Neuronal stem cell (in vitro differentiated cells): Measurements from ENCODE around the gene PIAS1.

Experiments
- DNase-seq: peaks from one replicate; pipeline ENCODE4 v3.0.0-alpha.2; 2013; ENCODE audit warnings: low spot score
- H2AFZ ChIP-seq: one replicate; pipeline ENCODE4 v1.6.1; 2013; ENCODE audit warnings: mild to moderate bottlenecking, low read length, inconsistent platforms
- H2AK5ac ChIP-seq: 2 replicates; pipeline ENCODE4 v1.6.1; 2013; ENCODE audit warnings: low read depth, mild to moderate bottlenecking, inconsistent platforms, low read length, moderate library complexity, mixed read lengths
- H2BK120ac ChIP-seq: 2 replicates; pipeline ENCODE4 v1.6.1; 2013; ENCODE audit warnings: low read depth, mild to moderate bottlenecking, inconsistent platforms, low read length, moderate library complexity, mixed read lengths
- H2BK12ac ChIP-seq: one replicate; pipeline ENCODE4 v1.6.1; 2013; ENCODE audit warnings: low read length, inconsistent platforms
- H2BK15ac ChIP-seq: 2 replicates; pipeline ENCODE4 v1.6.1; 2013; ENCODE audit warnings: mild to moderate bottlenecking, low read length, inconsistent platforms, mixed read lengths
- H2BK5ac ChIP-seq: one replicate; pipeline ENCODE4 v1.6.1; 2013; ENCODE audit warnings: inconsistent platforms, mild to moderate bottlenecking, low read length, moderate library complexity
- H3K14ac ChIP-seq: one replicate; pipeline ENCODE4 v1.6.1; 2013; ENCODE audit warnings: low read length, inconsistent platforms
- H3K18ac ChIP-seq: 2 replicates; pipeline ENCODE4 v1.6.1; 2013; ENCODE audit warnings: low read length, inconsistent platforms
- H3K23ac ChIP-seq: 2 replicates; pipeline ENCODE4 v1.6.1; 2013; ENCODE audit warnings: low read depth, mild to moderate bottlenecking, mixed read lengths, low read length, inconsistent platforms; ENCODE audit not compliant: poor library complexity
- H3K27ac ChIP-seq: replicated peaks from 3 replicates; pipeline ENCODE4 v1.5.1; 2013; ENCODE audit warnings: low read length, inconsistent platforms
- H3K27me3 ChIP-seq, 3 experiments: 2 replicates each; pipeline ENCODE4 v1.6.1; 2013; ENCODE audit warnings: low read length in 3 of 3, mild to moderate bottlenecking in 2 of 3, inconsistent platforms in 1 of 3, low read depth in 1 of 3, mixed read lengths in 1 of 3, moderate library complexity in 1 of 3; ENCODE audit not compliant: control insufficient read depth in 3 of 3, insufficient read depth in 3 of 3
- H3K36me3 ChIP-seq, 2 donors: replicated peaks in 1 of 2; 2 replicates each; pipeline ENCODE4 v1.6.1; 2013; ENCODE audit warnings: low read length in 2 of 2; ENCODE audit not compliant: control insufficient read depth in 2 of 2, insufficient read depth in 2 of 2
- H3K4ac ChIP-seq: 2 replicates; pipeline ENCODE4 v1.6.1; 2013; ENCODE audit warnings: inconsistent platforms, mild to moderate bottlenecking, low read length, moderate library complexity
- H3K4me1 ChIP-seq, 2 donors: 1 replicate in 1 of 2; 2 replicates in 1 of 2; pipeline ENCODE4 v1.6.1; 2013; ENCODE audit warnings: low read length in 2 of 2, low read depth in 1 of 2; ENCODE audit not compliant: control insufficient read depth in 2 of 2, insufficient read depth in 1 of 2
- H3K4me2 ChIP-seq: one replicate; pipeline ENCODE4 v1.6.1; 2013; ENCODE audit warnings: mild to moderate bottlenecking, low read length, inconsistent platforms; ENCODE audit not compliant: insufficient read depth, poor library complexity, severe bottlenecking
- H3K4me3 ChIP-seq, 2 donors: 2 replicates each; pipeline ENCODE4 v1.5.1; 2013; ENCODE audit warnings: low read length in 2 of 2, mild to moderate bottlenecking in 2 of 2, inconsistent platforms in 1 of 2, moderate library complexity in 1 of 2
- H3K79me1 ChIP-seq: one replicate; pipeline ENCODE4 v1.6.1; 2013; ENCODE audit warnings: low read depth, mild to moderate bottlenecking, inconsistent platforms, low read length, moderate library complexity
- H3K9ac ChIP-seq: one replicate; pipeline ENCODE4 v1.6.1; 2013; ENCODE audit warnings: mild to moderate bottlenecking, low read depth, low read length, inconsistent platforms; ENCODE audit not compliant: poor library complexity
- H3K9me3 ChIP-seq, 2 donors: replicated peaks in 1 of 2; 2 replicates each; pipeline versions ENCODE3 to v1.6.1; 2013; ENCODE audit warnings: low read length in 2 of 2, mild to moderate bottlenecking in 2 of 2, inconsistent platforms in 1 of 2, low read depth in 1 of 2, mixed read lengths in 1 of 2, moderate library complexity in 1 of 2; ENCODE audit not compliant: control insufficient read depth in 2 of 2, insufficient read depth in 1 of 2
- H4K8ac ChIP-seq: one replicate; pipeline ENCODE4 v1.6.1; 2013; ENCODE audit warnings: low read depth, mild to moderate bottlenecking, inconsistent platforms, low read length, moderate library complexity
- H4K91ac ChIP-seq: one replicate; pipeline ENCODE4 v1.6.1; 2013; ENCODE audit warnings: low read length, low read depth, mild to moderate bottlenecking, inconsistent platforms; ENCODE audit not compliant: poor library complexity
- WGBS, 2 donors: extraction: QIAGEN DNeasy Blood & Tissue Kit; methylation state at CpG; one replicate each; pipeline ENCODE4 v1.1.7; 2013; ENCODE audit warnings: missing lambda C conversion rate in 2 of 2, mixed read lengths in 1 of 2; ENCODE audit not compliant: insufficient read length in 2 of 2, insufficient replicate concordance in 1 of 2; ENCODE audit errors: extremely low coverage in 2 of 2; 5-methylcytosine and 5-hydroxymethylcytosine counted together

PIAS1 gene

DNA sequence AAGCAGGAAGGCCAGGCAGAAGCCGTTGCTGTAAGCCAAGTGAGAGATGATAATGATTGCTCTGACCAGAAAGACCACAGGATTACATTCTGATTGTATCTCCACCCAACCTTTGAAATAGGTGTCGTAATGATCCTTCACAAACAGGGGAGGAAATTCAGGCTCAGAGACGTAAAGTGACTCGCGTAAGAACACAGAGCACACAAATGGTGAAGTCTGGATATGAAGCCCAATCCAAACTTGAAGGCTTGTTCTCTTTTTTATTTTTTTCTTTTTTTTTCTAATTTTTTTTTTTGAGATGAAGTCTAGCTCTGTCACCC lies 25.3 kb upstream of the PIAS1 start:
- Histone ChIP-seq H3K4ac (no peak overlapping the region), H3K18ac (no peak overlapping the region), H3K4me2 (no peak overlapping the region), H2BK15ac (no peak overlapping the region), H3K27ac (no peak overlapping the region), H3K4me3 (no peak overlapping the region), H4K8ac (no peak overlapping the region), H2AK5ac (no peak overlapping the region), H3K36me3 (no peaks in the 10 kb centered on the region), H3K4me1 (no peaks in the 10 kb centered on the region), H2BK5ac (no peak overlapping the region), H2BK12ac (no peak overlapping the region), H2BK120ac (no peak overlapping the region), H3K27me3 (peaks cover 0 to 18% (median 0%) of the 10 kb centered on the region in 3 experiments), H3K79me1 (no peaks in the 10 kb centered on the region), H3K23ac (no peak overlapping the region), H3K9ac (no peak overlapping the region), H3K9me3 (no peaks in the 10 kb centered on the region), H3K14ac (no peak overlapping the region), H2AFZ (no peak overlapping the region), H4K91ac (no peak overlapping the region)
- WGBS, 2 donors = no CpG with 5 or more reads among the region's 5 CpGs
- no peak for DNase-seq

DNA sequence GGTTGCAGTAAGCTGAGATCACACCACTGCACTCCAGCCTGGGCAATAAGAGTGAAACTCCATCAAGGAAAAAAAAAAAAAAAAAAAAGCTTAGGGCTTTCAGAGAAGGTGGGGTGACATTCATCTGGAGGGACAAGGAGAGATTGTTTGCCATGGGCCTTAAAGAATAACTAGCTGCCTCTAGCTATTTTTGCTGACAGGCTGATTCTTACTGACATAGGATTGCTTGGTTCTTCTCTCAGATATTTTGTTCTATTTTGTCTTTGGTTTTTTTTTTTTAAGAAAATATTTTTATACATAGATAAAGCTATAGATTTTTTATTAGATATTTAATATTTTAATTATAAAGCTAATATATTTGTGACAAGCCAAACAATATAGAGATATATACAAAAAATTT lies 24.2 kb upstream of the PIAS1 start:
- Histone ChIP-seq H2AFZ (no peak overlapping the region), H3K4ac (no peak overlapping the region), H3K14ac (no peak overlapping the region), H3K9ac (no peak overlapping the region), H2BK120ac (no peak overlapping the region), H3K27ac (no peak overlapping the region), H3K4me1 (no peaks in the 10 kb centered on the region), H3K9me3 (no peaks in the 10 kb centered on the region), H3K23ac (no peak overlapping the region), H3K79me1 (no peaks in the 10 kb centered on the region), H3K27me3 (peaks cover 0 to 21% (median 0%) of the 10 kb centered on the region in 3 experiments), H4K8ac (no peak overlapping the region), H2AK5ac (no peak overlapping the region), H3K4me2 (no peak overlapping the region), H4K91ac (no peak overlapping the region), H2BK12ac (no peak overlapping the region), H2BK5ac (no peak overlapping the region), H3K4me3 (no peak overlapping the region), H2BK15ac (no peak overlapping the region), H3K18ac (no peak overlapping the region), H3K36me3 (no peaks in the 10 kb centered on the region)
- DNase-seq = no peak

DNA sequence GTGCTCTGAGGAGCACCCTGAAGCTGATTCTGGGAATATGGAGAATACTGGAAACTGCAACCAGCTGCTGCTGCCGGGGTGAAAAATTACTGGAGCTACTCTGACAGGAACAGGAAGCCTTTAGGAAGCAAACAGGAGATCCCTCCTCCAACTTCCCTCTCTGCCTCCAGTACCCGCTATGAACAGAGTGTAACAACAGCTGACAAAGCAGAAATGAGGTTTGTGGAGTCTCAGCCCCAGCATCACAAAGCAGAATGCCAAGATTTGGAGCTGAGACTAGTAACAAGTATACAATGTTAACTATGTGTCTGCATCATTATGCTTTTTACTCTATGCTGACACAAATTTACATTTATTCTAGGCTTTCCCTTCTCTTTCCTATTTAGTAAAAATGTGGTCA lies 22.7 kb upstream of the PIAS1 start:
- no CpG with 5 or more reads among the region's 2 CpGs for WGBS, 2 donors
- H2BK5ac ChIP-seq = no peak overlapping the region

DNA sequence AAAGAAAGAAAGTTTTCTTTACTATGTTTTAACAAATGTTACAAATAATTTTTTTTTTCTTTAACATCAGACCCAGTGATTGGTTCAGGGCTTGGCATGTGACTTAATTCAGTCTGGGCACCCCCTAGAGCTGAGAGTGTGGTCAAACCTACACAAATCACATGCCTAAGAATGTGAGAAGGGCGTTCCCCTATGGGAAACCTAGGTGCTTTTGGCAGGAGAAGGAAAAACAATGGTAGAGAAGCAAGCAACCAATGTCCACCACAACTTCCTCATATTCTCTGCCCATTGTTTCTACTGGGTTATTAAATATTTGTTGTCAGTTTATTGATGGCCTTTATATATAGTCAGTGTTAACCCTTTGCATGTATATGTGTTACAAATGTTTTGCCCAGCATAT lies 21.4 kb upstream of the PIAS1 start:
- no peak overlapping the region for H4K91ac ChIP-seq
- H3K4me3 ChIP-seq = no peak overlapping the region
- H4K8ac ChIP-seq = no peak overlapping the region
- H2BK12ac ChIP-seq = no peak overlapping the region
- H3K4ac ChIP-seq = no peak overlapping the region
- H3K9me3 ChIP-seq = peaks cover 2% of the 10 kb centered on the region in 2 donors
- no peak overlapping the region for H3K18ac ChIP-seq
- H3K79me1 ChIP-seq = no peaks in the 10 kb centered on the region
- H3K36me3 ChIP-seq = no peaks in the 10 kb centered on the region
- no CpG with 5 or more reads among the region's 1 CpG for WGBS, 2 donors
- no peak overlapping the region for H2BK15ac ChIP-seq
- no peak overlapping the region for H3K14ac ChIP-seq
- H3K4me2 ChIP-seq = no peak overlapping the region
- peaks cover 0 to 16% (median 0%) of the 10 kb centered on the region in 3 experiments for H3K27me3 ChIP-seq
- H2BK5ac ChIP-seq = no peak overlapping the region
- H2AFZ ChIP-seq = no peak overlapping the region
- no peak overlapping the region for H2AK5ac ChIP-seq
- H3K4me1 ChIP-seq = no peaks in the 10 kb centered on the region
- H3K9ac ChIP-seq = no peak overlapping the region
- no peak overlapping the region for H3K23ac ChIP-seq
- H3K27ac ChIP-seq = no peak overlapping the region
- H2BK120ac ChIP-seq = no peak overlapping the region
- no peak for DNase-seq

More for the DNA sequence above, 22.7 kb upstream of the PIAS1 start:
- no peak overlapping the region for H3K27ac ChIP-seq
- H4K91ac ChIP-seq = no peak overlapping the region
- H3K4me1 ChIP-seq = no peaks in the 10 kb centered on the region
- no peak overlapping the region for H4K8ac ChIP-seq
- no peaks in the 10 kb centered on the region for H3K79me1 ChIP-seq
- H3K4me2 ChIP-seq = no peak overlapping the region
- H2AFZ ChIP-seq = peak overlapping the region; percentile 10
- H3K36me3 ChIP-seq = no peaks in the 10 kb centered on the region
- no peak overlapping the region for H3K23ac ChIP-seq
- no peak overlapping the region for H2BK15ac ChIP-seq
- H3K18ac ChIP-seq = no peak overlapping the region
- peaks cover 0 to 2% of the 10 kb centered on the region in 2 donors for H3K9me3 ChIP-seq
- no peak overlapping the region for H3K4ac ChIP-seq
- DNase-seq = no peak
- H2BK120ac ChIP-seq = no peak overlapping the region
- no peak overlapping the region for H2AK5ac ChIP-seq
- no peak overlapping the region for H2BK12ac ChIP-seq
- no peak overlapping the region for H3K14ac ChIP-seq
- H3K9ac ChIP-seq = no peak overlapping the region
- peaks cover 0 to 21% (median 0%) of the 10 kb centered on the region in 3 experiments for H3K27me3 ChIP-seq
- H3K4me3 ChIP-seq = no peak overlapping the region
